Measurements from ENCODE around the gene TRNT1.

The TRNT1 gene

GRCh38 chr3:3110749-3111361 is 15.9 kb upstream of the TRNT1 start:
- Histone ChIP-seq H3K4me3 (ENCODE audit: low read depth in 1 of 2, low read length in 2 of 2) (no peak overlapping the region), H3K36me3 (ENCODE audit: control insufficient read depth in 1 of 2, insufficient read depth in 2 of 2, low read length in 2 of 2) (no peaks in the 10 kb centered on the region), H3K9ac (ENCODE audit: low read depth in 1 of 2, low read length in 2 of 2) (no peak overlapping the region), H3K27me3 (ENCODE audit: control insufficient read depth in 1 of 2, insufficient read depth in 2 of 2, low read length in 2 of 2) (no peaks in the 10 kb centered on the region), H3K9me3 (ENCODE audit: control insufficient read depth in 1 of 2, low read length in 2 of 2) (no peaks in the 10 kb centered on the region), H3K27ac (ENCODE audit: low read depth, low read length) (no peak overlapping the region), H3K4me1 (ENCODE audit: control insufficient read depth in 1 of 2, insufficient read depth in 2 of 2, low read length in 2 of 2) (peaks cover 0 to 8% of the 10 kb centered on the region in 2 donors)

- no peak overlapping the region for H3K9ac ChIP-seq (ENCODE audit: low read depth in 1 of 2, low read length in 2 of 2)
- H3K4me1 ChIP-seq (ENCODE audit: control insufficient read depth in 1 of 2, insufficient read depth in 2 of 2, low read length in 2 of 2), result peaks cover 0 to 8% of the 10 kb centered on the region in 2 donors
These were observed 13.6 kb upstream of the TRNT1 start for GRCh38 chr3:3113042-3113709.

DNA sequence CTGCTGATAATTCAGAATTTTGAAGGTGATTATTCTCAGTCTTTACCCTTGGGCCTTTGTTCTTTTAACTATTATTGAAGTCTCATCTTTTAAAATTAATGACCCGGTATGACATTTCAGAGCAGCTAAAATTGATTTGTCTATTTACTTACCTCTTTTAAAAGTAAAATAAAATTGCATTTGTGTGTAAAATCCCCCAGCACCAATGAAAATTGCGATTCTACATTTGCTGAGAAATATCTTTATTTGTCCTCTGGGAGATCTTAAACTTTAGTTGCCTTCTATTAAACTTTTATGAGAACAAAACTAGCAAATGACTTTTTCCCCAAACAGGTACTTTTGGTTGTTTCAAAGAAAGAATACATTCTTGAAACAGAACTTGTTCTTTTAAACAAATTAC is 9.1 kb upstream of the TRNT1 start:
- H3K9ac ChIP-seq (ENCODE audit: low read depth in 1 of 2, low read length in 2 of 2), result no peak overlapping the region
- no peak overlapping the region for H3K4me3 ChIP-seq (ENCODE audit: low read depth in 1 of 2, low read length in 2 of 2)
- H3K4me1 ChIP-seq (ENCODE audit: control insufficient read depth in 1 of 2, insufficient read depth in 2 of 2, low read length in 2 of 2), result no peaks in the 10 kb centered on the region
- H3K27ac ChIP-seq (ENCODE audit: low read depth, low read length), result no peak overlapping the region
- no peaks in the 10 kb centered on the region for H3K27me3 ChIP-seq (ENCODE audit: control insufficient read depth in 1 of 2, insufficient read depth in 2 of 2, low read length in 2 of 2)
- no peaks in the 10 kb centered on the region for H3K36me3 ChIP-seq (ENCODE audit: control insufficient read depth in 1 of 2, insufficient read depth in 2 of 2, low read length in 2 of 2)
- H3K9me3 ChIP-seq (ENCODE audit: control insufficient read depth in 1 of 2, low read length in 2 of 2), result no peaks in the 10 kb centered on the region

More at GRCh38 chr3:3113042-3113709, 13.6 kb upstream of the TRNT1 start:
- no peak overlapping the region for H3K27ac ChIP-seq (ENCODE audit: low read depth, low read length)
- no peaks in the 10 kb centered on the region for H3K27me3 ChIP-seq (ENCODE audit: control insufficient read depth in 1 of 2, insufficient read depth in 2 of 2, low read length in 2 of 2)
- no peak overlapping the region for H3K4me3 ChIP-seq (ENCODE audit: low read depth in 1 of 2, low read length in 2 of 2)
- H3K9me3 ChIP-seq (ENCODE audit: control insufficient read depth in 1 of 2, low read length in 2 of 2), result no peaks in the 10 kb centered on the region
- H3K36me3 ChIP-seq (ENCODE audit: control insufficient read depth in 1 of 2, insufficient read depth in 2 of 2, low read length in 2 of 2), result no peaks in the 10 kb centered on the region

DNA sequence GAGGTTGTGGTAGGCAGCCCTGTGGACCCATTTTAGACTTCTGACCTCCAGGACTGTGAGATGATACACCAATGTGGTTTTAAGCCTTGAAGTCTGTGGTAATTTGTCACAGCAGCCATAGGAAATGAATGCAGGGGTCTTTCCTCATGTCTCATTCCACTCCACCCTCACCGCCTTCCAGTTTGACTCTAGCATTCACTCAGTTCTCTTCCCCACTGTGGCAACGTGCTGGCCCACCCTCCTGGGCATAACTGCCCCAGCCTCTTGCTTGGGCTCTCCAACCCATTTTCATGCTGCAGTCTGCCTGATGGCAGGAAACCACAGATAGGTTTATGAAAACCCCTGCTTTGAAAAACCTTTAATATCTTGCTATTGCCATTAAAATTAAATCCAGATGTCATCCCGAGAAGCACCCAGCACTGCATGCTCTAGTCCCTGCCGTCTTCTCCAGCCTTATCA is 7.3 kb upstream of the TRNT1 start:
- Histone ChIP-seq H3K9ac (ENCODE audit: low read depth in 1 of 2, low read length in 2 of 2) (no peak overlapping the region), H3K27ac (ENCODE audit: low read depth, low read length) (no peak overlapping the region), H3K27me3 (ENCODE audit: control insufficient read depth in 1 of 2, insufficient read depth in 2 of 2, low read length in 2 of 2) (no peaks in the 10 kb centered on the region), H3K4me1 (ENCODE audit: control insufficient read depth in 1 of 2, insufficient read depth in 2 of 2, low read length in 2 of 2) (no peaks in the 10 kb centered on the region), H3K9me3 (ENCODE audit: control insufficient read depth in 1 of 2, low read length in 2 of 2) (no peaks in the 10 kb centered on the region), H3K4me3 (ENCODE audit: low read depth in 1 of 2, low read length in 2 of 2) (no peak overlapping the region), H3K36me3 (ENCODE audit: control insufficient read depth in 1 of 2, insufficient read depth in 2 of 2, low read length in 2 of 2) (no peaks in the 10 kb centered on the region)

- Histone ChIP-seq H3K27ac (ENCODE audit: low read depth, low read length) (peak overlapping the region; percentile 92), H3K36me3 (ENCODE audit: control insufficient read depth in 1 of 2, insufficient read depth in 2 of 2, low read length in 2 of 2) (peaks cover 0 to 16% of the 10 kb centered on the region in 2 donors), H3K4me3 (ENCODE audit: low read depth in 1 of 2, low read length in 2 of 2) (peak overlapping the region; percentile 92 to 96), H3K9me3 (ENCODE audit: control insufficient read depth in 1 of 2, low read length in 2 of 2) (no peaks in the 10 kb centered on the region), H3K4me1 (ENCODE audit: control insufficient read depth in 1 of 2, insufficient read depth in 2 of 2, low read length in 2 of 2) (peaks cover 10 to 11% of the 10 kb centered on the region in 2 donors), H3K27me3 (ENCODE audit: control insufficient read depth in 1 of 2, insufficient read depth in 2 of 2, low read length in 2 of 2) (no peaks in the 10 kb centered on the region), H3K9ac (ENCODE audit: low read depth in 1 of 2, low read length in 2 of 2) (peak overlapping the region; percentile 86)
These were observed 763 bp upstream of the TRNT1 start for GRCh38 chr3:3125977-3126376.

- no peaks in the 10 kb centered on the region for H3K27me3 ChIP-seq (ENCODE audit: control insufficient read depth in 1 of 2, insufficient read depth in 2 of 2, low read length in 2 of 2)
- peak overlapping the region; percentile 83 to 86 for H3K9ac ChIP-seq (ENCODE audit: low read depth in 1 of 2, low read length in 2 of 2)
- H3K27ac ChIP-seq (ENCODE audit: low read depth, low read length), result peak overlapping the region; percentile 92
- peak overlapping the region; percentile 92 to 96 for H3K4me3 ChIP-seq (ENCODE audit: low read depth in 1 of 2, low read length in 2 of 2)
- H3K36me3 ChIP-seq (ENCODE audit: control insufficient read depth in 1 of 2, insufficient read depth in 2 of 2, low read length in 2 of 2), result peaks cover 0 to 20% of the 10 kb centered on the region in 2 donors
- no peaks in the 10 kb centered on the region for H3K9me3 ChIP-seq (ENCODE audit: control insufficient read depth in 1 of 2, low read length in 2 of 2)
- peaks cover 10 to 11% of the 10 kb centered on the region in 2 donors for H3K4me1 ChIP-seq (ENCODE audit: control insufficient read depth in 1 of 2, insufficient read depth in 2 of 2, low read length in 2 of 2)
These were observed 781 bp downstream of the TRNT1 start for GRCh38 chr3:3127432-3128010.

GRCh38 chr3:3129579-3129978 is 2.8 kb downstream of the TRNT1 start:
- Histone ChIP-seq H3K4me3 (ENCODE audit: low read depth in 1 of 2, low read length in 2 of 2) (no peak overlapping the region), H3K27ac (ENCODE audit: low read depth, low read length) (no peak overlapping the region), H3K9ac (ENCODE audit: low read depth in 1 of 2, low read length in 2 of 2) (no peak overlapping the region), H3K36me3 (ENCODE audit: control insufficient read depth in 1 of 2, insufficient read depth in 2 of 2, low read length in 2 of 2) (peaks cover 0 to 20% of the 10 kb centered on the region in 2 donors), H3K27me3 (ENCODE audit: control insufficient read depth in 1 of 2, insufficient read depth in 2 of 2, low read length in 2 of 2) (no peaks in the 10 kb centered on the region), H3K4me1 (ENCODE audit: control insufficient read depth in 1 of 2, insufficient read depth in 2 of 2, low read length in 2 of 2) (peaks cover 10 to 11% of the 10 kb centered on the region in 2 donors), H3K9me3 (ENCODE audit: control insufficient read depth in 1 of 2, low read length in 2 of 2) (no peaks in the 10 kb centered on the region)

DNA sequence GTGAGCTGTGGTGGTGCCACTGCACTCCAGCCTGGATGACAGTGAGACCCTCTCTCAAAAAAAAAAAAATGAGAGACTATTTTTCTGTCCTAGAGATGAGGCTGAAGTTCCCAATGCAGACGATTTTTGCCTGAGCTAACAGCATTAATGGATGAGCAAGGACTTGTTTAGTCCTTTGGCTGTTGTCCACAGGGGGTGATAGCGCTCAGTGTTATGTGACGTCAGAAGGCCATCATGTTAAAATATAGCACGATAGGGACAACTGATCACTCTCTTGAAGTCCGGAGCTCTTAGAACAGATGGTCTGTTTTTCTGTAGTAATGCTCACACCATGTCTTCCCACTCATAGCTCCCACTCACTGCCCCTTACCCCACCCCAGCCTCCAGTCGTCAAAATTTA is 6.8 kb downstream of the TRNT1 start:
- no peak overlapping the region for H3K9ac ChIP-seq (ENCODE audit: low read depth in 1 of 2, low read length in 2 of 2)
- no peak overlapping the region for H3K4me3 ChIP-seq (ENCODE audit: low read depth in 1 of 2, low read length in 2 of 2)
- peaks cover 0 to 39% of the 10 kb centered on the region in 2 donors for H3K36me3 ChIP-seq (ENCODE audit: control insufficient read depth in 1 of 2, insufficient read depth in 2 of 2, low read length in 2 of 2)
- H3K27me3 ChIP-seq (ENCODE audit: control insufficient read depth in 1 of 2, insufficient read depth in 2 of 2, low read length in 2 of 2), result no peaks in the 10 kb centered on the region
- H3K27ac ChIP-seq (ENCODE audit: low read depth, low read length), result no peak overlapping the region
- H3K4me1 ChIP-seq (ENCODE audit: control insufficient read depth in 1 of 2, insufficient read depth in 2 of 2, low read length in 2 of 2), result peaks cover 0 to 3% of the 10 kb centered on the region in 2 donors
- H3K9me3 ChIP-seq (ENCODE audit: control insufficient read depth in 1 of 2, low read length in 2 of 2), result no peaks in the 10 kb centered on the region

DNA sequence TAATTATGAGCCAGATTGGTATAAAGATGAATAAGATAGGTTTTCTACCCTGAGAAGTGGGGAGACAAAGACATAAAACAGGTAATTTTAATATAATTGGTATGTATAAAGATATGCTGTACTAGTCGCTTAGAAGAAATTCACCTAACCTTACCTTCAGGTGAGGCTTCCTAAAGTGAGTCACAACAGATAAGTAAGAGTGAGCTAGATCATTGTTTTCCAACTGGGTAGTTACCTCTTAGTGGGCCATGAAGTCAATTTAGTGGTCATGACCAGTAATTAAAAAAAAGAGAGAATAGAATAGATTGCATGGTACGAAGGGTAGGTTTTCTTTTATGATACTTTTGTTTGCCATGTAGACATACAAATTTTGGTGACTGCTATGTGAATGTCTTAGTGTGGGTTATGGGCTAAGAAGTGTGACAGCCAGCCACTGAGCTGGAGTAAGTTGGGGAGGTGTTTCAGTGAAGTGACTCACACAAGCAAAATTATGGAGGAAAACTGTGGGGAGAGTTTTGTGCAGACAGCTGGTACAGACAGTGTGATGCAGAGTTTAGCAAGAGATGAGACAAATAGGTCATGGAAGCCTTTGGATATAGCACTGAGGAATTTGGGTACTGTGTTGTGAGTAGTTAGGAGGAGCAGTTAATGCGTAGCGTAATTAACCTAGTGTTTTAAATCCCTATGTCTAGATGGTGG is 8.2 kb downstream of the TRNT1 start:
- Histone ChIP-seq H3K9ac (ENCODE audit: low read depth in 1 of 2, low read length in 2 of 2) (no peak overlapping the region), H3K4me3 (ENCODE audit: low read depth in 1 of 2, low read length in 2 of 2) (no peak overlapping the region), H3K36me3 (ENCODE audit: control insufficient read depth in 1 of 2, insufficient read depth in 2 of 2, low read length in 2 of 2) (peaks cover 4 to 46% of the 10 kb centered on the region in 2 donors), H3K4me1 (ENCODE audit: control insufficient read depth in 1 of 2, insufficient read depth in 2 of 2, low read length in 2 of 2) (no peaks in the 10 kb centered on the region), H3K27me3 (ENCODE audit: control insufficient read depth in 1 of 2, insufficient read depth in 2 of 2, low read length in 2 of 2) (no peaks in the 10 kb centered on the region), H3K27ac (ENCODE audit: low read depth, low read length) (no peak overlapping the region), H3K9me3 (ENCODE audit: control insufficient read depth in 1 of 2, low read length in 2 of 2) (no peaks in the 10 kb centered on the region)

GRCh38 chr3:3137526-3137925 is 10.8 kb downstream of the TRNT1 start:
- Histone ChIP-seq H3K27me3 (ENCODE audit: control insufficient read depth in 1 of 2, insufficient read depth in 2 of 2, low read length in 2 of 2) (no peaks in the 10 kb centered on the region), H3K27ac (ENCODE audit: low read depth, low read length) (no peak overlapping the region), H3K36me3 (ENCODE audit: control insufficient read depth in 1 of 2, insufficient read depth in 2 of 2, low read length in 2 of 2) (peaks cover 14 to 57% of the 10 kb centered on the region in 2 donors)

More at GRCh38 chr3:3137526-3137925, 10.8 kb downstream of the TRNT1 start:
- H3K4me3 ChIP-seq (ENCODE audit: low read depth in 1 of 2, low read length in 2 of 2), result no peak overlapping the region
- H3K4me1 ChIP-seq (ENCODE audit: control insufficient read depth in 1 of 2, insufficient read depth in 2 of 2, low read length in 2 of 2), result no peaks in the 10 kb centered on the region
- H3K9me3 ChIP-seq (ENCODE audit: control insufficient read depth in 1 of 2, low read length in 2 of 2), result no peaks in the 10 kb centered on the region
- no peak overlapping the region for H3K9ac ChIP-seq (ENCODE audit: low read depth in 1 of 2, low read length in 2 of 2)

All from duodenal mucosa (tissue), 2 donors.